Endothelial cell of umbilical vein (primary cell): ENCODE measurements around the gene CCDC190. TPM values are rescaled to one million over a fixed set of nuclear protein-coding genes. Genes with fewer than 3 reads are reported as not detected.

Source experiments
- BruUV-seq: library from RNA; stranded (reverse); fragments of 400-500 nt; replicated peaks from 2 replicates; lab custom pipeline; 2021; lab: Mats Ljungman, UMichigan
- CTCF ChIA-PET: fragments of 300-600, 350-600 bp; sonication (Branson Sonifier 250); formaldehyde crosslinking; loops from one replicate; lab custom pipeline; 2021; ENCODE audit warnings: antibody characterized with exemption, inconsistent platforms; lab: Charles Lee
- POLR2A ChIA-PET: fragments of 300-600, 350-600 bp; sonication (Branson Sonifier 250); formaldehyde crosslinking; loops from one replicate; lab custom pipeline; 2021; ENCODE audit warnings: antibody characterized with exemption, inconsistent platforms; lab: Charles Lee
- DNase-seq: peaks from one replicate; pipeline ENCODE4 v3.0.0-alpha.2; 2011; ENCODE audit warnings: low read depth, low spot score
- FAIRE-seq: peaks from 2 replicates; lab custom pipeline; 2011; peaks lifted over from hg19 to GRCh38; lab: Jason Lieb, UNC
- H2AFZ ChIP-seq: 2 replicates; pipeline ENCODE4 v1.6.0; 2012; ENCODE audit warnings: low read depth, low read length, control low read depth, inconsistent platforms
- H3K27ac ChIP-seq: 2 replicates; pipeline ENCODE4 v1.5.1; 2011; ENCODE audit warnings: low read depth, mild to moderate bottlenecking, control low read depth, low read length, moderate library complexity; ENCODE audit not compliant: insufficient read depth
- H3K27me3 ChIP-seq, 2 experiments: 2 replicates each; pipeline versions ENCODE4 v1.6.0 to v1.6.1; 2011; ENCODE audit warnings: low read length in 2 of 2, mixed read lengths in 1 of 2; ENCODE audit not compliant: control insufficient read depth in 2 of 2, insufficient read depth in 2 of 2
- H3K36me3 ChIP-seq, 2 experiments: 2 replicates in 1 of 2; 3 replicates in 1 of 2; pipeline ENCODE4 v1.5.1; 2011; ENCODE audit warnings: low read length in 2 of 2, mild to moderate bottlenecking in 1 of 2, moderate library complexity in 1 of 2; ENCODE audit not compliant: control insufficient read depth in 2 of 2, insufficient read depth in 2 of 2; ENCODE audit errors: extremely low read depth in 1 of 2
- H3K4me1 ChIP-seq: 3 replicates; pipeline ENCODE4 v1.5.1; 2011; ENCODE audit warnings: mild to moderate bottlenecking, low read length; ENCODE audit not compliant: control insufficient read depth, insufficient read depth; ENCODE audit errors: extremely low read depth
- H3K4me2 ChIP-seq: 2 replicates; pipeline ENCODE4 v1.6.1; 2011; ENCODE audit warnings: low read length, control low read depth, mixed read lengths; ENCODE audit not compliant: insufficient read depth
- H3K4me3 ChIP-seq, 3 experiments: fragments of 200-600 bp in 1 of 3; sonication (generic), shearing (Covaris generic) in 1 of 3; replicated peaks in 1 of 3; 2 replicates each; pipeline ENCODE4 v1.5.1; 2011 to 2016; ENCODE audit warnings: control low read depth in 3 of 3, low read length in 3 of 3, mild to moderate bottlenecking in 2 of 3, inconsistent platforms in 1 of 3, low read depth in 1 of 3, moderate library complexity in 1 of 3; ENCODE audit not compliant: insufficient read depth in 1 of 3
- H3K79me2 ChIP-seq: 2 replicates; pipeline ENCODE4 v1.6.0; 2012; ENCODE audit warnings: low read length, inconsistent platforms; ENCODE audit not compliant: control insufficient read depth, insufficient read depth
- H3K9ac ChIP-seq: replicated peaks from 2 replicates; pipeline ENCODE3; 2011; ENCODE audit warnings: low read length, control low read depth; ENCODE audit not compliant: insufficient read depth; ENCODE audit errors: extremely low read depth
- H3K9me1 ChIP-seq: replicated peaks from 3 replicates; pipeline ENCODE4 v1.6.0; 2011; ENCODE audit warnings: mild to moderate bottlenecking, low read length; ENCODE audit not compliant: control insufficient read depth, insufficient read depth; ENCODE audit errors: extremely low read depth
- H3K9me3 ChIP-seq: replicated peaks from 2 replicates; pipeline ENCODE4 v1.5.1; 2012; ENCODE audit warnings: low read length, inconsistent platforms; ENCODE audit not compliant: control insufficient read depth, insufficient read depth
- H4K20me1 ChIP-seq: replicated peaks from 2 replicates; pipeline ENCODE3; 2011; ENCODE audit warnings: mild to moderate bottlenecking, low read length; ENCODE audit not compliant: control insufficient read depth, insufficient read depth; ENCODE audit errors: extremely low read depth
- EZH2 ChIP-seq: IDR thresholded peaks from 2 replicates; pipeline ENCODE4 v1.6.1; 2012; ENCODE audit warnings: borderline replicate concordance, low read depth, mild to moderate bottlenecking, moderate library complexity, low read length, inconsistent platforms; ENCODE audit not compliant: severe bottlenecking
- FOS ChIP-seq: IDR thresholded peaks from 2 replicates; pipeline ENCODE4 v1.6.1; 2011; ENCODE audit warnings: mild to moderate bottlenecking, low read length, moderate library complexity, borderline replicate concordance; ENCODE audit not compliant: insufficient read depth
- GATA2 ChIP-seq: IDR thresholded peaks from 2 replicates; pipeline ENCODE4 v1.7.0; 2011; ENCODE audit warnings: low read depth, mild to moderate bottlenecking, moderate library complexity, mixed read lengths, low read length; ENCODE audit not compliant: insufficient read length, insufficient read depth
- JUN ChIP-seq: IDR thresholded peaks from 2 replicates; pipeline ENCODE4 v1.6.1; 2011; ENCODE audit warnings: borderline replicate concordance, low read depth; ENCODE audit not compliant: insufficient read length, insufficient read depth
- MYC ChIP-seq: IDR thresholded peaks from one replicate; pipeline ENCODE4 v1.6.1; 2011; ENCODE audit warnings: mild to moderate bottlenecking, low read depth, low read length
- POLR2A ChIP-seq: IDR thresholded peaks from 2 replicates; pipeline ENCODE4 v1.6.1; 2012; ENCODE audit warnings: low read depth, mild to moderate bottlenecking, control low read depth, low read length
- POLR2AphosphoS5 ChIP-seq: IDR thresholded peaks from 2 replicates; pipeline ENCODE4 v1.6.1; 2012; ENCODE audit warnings: low read depth, mild to moderate bottlenecking, control low read depth, low read length, moderate library complexity; ENCODE audit not compliant: insufficient read depth
- dilution Hi-C: fragments of 300-500 bp; cut with MboI; formaldehyde crosslinking; loops from one replicate; pipeline ENCODE4 v1.15.0; 2019; ENCODE audit warnings: low sequenced_read_pairs; ENCODE audit not compliant: extremely low pct_ligation_motif_present
- intact Hi-C: fragments of 100-400 bp; cut with micrococcal nuclease; formaldehyde crosslinking; loops from one replicate; pipeline ENCODE4 v1.10.0; 2022
- polyA plus RNA-seq, 4 experiments: library from polyadenylated mRNA; depleted of rRNA in 3 of 4; stranded (reverse) in 3 of 4; unstranded in 1 of 4; fragments of >200 nt; gene quantifications; 2 replicates each; pipeline versions ENCODE4 v1.2.1 to v1.2.3, GENCODE V29; 2011 to 2012; ENCODE audit warnings: missing spikeins in 1 of 4
- total RNA-seq: library from RNA; stranded (reverse); gene quantifications from 2 replicates; pipeline ENCODE4 v1.2.3, GENCODE V29; 2021
- TF ChIP-seq, protein P1 (sequence below): IDR thresholded peaks from 2 replicates; pipeline ENCODE4 v1.6.1; 2011; ENCODE audit not compliant: insufficient read depth, insufficient read length
- TF ChIP-seq, protein P2 (sequence below), 2 donors: IDR thresholded peaks; 1 replicate in 1 of 2; 2 replicates in 1 of 2; pipeline ENCODE4 v1.5.1; 2011; ENCODE audit warnings: low read length in 2 of 2, mild to moderate bottlenecking in 2 of 2, moderate library complexity in 2 of 2, control low read depth in 1 of 2, inconsistent platforms in 1 of 2, low read depth in 1 of 2; ENCODE audit not compliant: insufficient read depth in 1 of 2; ENCODE audit errors: extremely low read depth in 1 of 2

The CCDC190 gene
- total and polyA plus RNA-seq, 2 donors (not counting 3 experiments of a cell fraction or from before 2014, with no cell fraction given): 3.7 to 9.0 TPM

DNA sequence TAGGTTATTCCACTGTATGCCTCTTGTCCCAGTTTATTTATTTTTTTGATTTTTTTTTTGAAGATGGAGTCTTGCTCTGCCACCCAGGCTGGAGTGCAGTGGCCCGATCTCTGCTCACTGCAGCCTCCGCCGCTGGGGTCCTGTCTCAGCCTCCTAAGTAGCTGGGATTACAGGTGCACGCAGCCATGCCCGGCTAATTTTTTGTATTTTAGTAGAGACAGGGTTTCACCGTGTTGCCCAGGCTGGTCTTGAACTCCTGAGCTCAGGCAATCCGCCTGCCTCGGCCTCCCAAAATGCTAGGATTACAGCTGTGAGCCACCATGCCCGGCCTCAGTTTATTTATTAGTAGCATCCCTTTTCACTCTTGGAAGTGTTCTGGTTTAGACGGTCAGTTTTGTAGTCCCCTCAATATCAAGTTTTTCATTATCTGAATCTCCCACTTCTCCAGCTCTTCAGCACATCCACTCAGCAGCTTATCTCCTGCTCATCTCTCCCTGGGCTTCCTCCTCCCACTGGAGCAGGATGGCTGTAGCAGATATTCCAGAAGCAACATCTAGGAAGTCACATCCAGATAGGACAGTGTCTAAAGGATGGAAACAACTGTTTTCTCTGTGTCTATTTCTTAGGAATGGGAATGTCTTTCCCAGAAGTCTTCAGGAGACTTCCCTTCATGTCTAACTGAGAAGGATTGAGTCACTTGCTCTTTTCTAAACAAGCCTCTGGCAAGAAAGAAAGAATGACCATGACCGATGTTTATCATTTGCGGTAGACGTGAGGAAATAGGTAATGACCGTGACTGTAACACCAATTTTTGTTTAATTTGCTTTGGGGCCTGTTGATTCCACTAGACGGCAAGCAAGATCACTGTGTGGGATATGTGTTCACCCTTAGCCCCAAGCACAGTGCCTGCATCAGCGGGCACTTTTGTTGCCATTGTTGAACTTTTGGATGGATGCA is 14.4 kb downstream of the CCDC190 start:
- POLR2A ChIA-PET: no interaction called here
- dilution Hi-C loops (no loop called here), intact Hi-C loops (loop anchor here (10.0 kb wide), 1 partner anchor 688 kb away; no protein-coding TSS in a partner anchor)
- no peaks in the 10 kb centered on the region for H3K9me1 ChIP-seq
- DNase-seq: no peak
- H3K79me2 ChIP-seq: no peaks in the 10 kb centered on the region
- no peaks in the 10 kb centered on the region for H3K4me1 ChIP-seq
- no peak overlapping the region for H3K4me2 ChIP-seq
- no peaks in the 10 kb centered on the region for H4K20me1 ChIP-seq
- H2AFZ ChIP-seq: no peak overlapping the region
- CTCF ChIA-PET: interaction anchor here (0.6 to 4.7 kb wide), 14 partner anchors 18 to 1940 kb away, joined by 3 to 129 read pairs (median 3); partner anchors contain the start of genes RGS4 and RGS5
- H3K36me3 ChIP-seq: no peaks in the 10 kb centered on the region
- H3K27me3 ChIP-seq: no peaks in the 10 kb centered on the region
- no TSS peak for BruUV-seq
- TF ChIP-seq, protein P1, sequence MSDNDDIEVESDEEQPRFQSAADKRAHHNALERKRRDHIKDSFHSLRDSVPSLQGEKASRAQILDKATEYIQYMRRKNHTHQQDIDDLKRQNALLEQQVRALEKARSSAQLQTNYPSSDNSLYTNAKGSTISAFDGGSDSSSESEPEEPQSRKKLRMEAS: no peak
- TF ChIP-seq MYC: no peak
- no peak for TF ChIP-seq GATA2
- no peak for TF ChIP-seq EZH2
- TF ChIP-seq POLR2A: no peak
- TF ChIP-seq POLR2AphosphoS5: no peak
- TF ChIP-seq, protein P2, sequence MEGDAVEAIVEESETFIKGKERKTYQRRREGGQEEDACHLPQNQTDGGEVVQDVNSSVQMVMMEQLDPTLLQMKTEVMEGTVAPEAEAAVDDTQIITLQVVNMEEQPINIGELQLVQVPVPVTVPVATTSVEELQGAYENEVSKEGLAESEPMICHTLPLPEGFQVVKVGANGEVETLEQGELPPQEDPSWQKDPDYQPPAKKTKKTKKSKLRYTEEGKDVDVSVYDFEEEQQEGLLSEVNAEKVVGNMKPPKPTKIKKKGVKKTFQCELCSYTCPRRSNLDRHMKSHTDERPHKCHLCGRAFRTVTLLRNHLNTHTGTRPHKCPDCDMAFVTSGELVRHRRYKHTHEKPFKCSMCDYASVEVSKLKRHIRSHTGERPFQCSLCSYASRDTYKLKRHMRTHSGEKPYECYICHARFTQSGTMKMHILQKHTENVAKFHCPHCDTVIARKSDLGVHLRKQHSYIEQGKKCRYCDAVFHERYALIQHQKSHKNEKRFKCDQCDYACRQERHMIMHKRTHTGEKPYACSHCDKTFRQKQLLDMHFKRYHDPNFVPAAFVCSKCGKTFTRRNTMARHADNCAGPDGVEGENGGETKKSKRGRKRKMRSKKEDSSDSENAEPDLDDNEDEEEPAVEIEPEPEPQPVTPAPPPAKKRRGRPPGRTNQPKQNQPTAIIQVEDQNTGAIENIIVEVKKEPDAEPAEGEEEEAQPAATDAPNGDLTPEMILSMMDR (IDR thresholded peaks at IDR 0.05; ENCODE audit: extremely low read depth in 1 of 2, insufficient read depth in 1 of 2, low read depth in 1 of 2, low read length in 2 of 2): no peak
- TF ChIP-seq FOS: no peak
- no peak for TF ChIP-seq JUN
- no peak overlapping the region for H3K4me3 ChIP-seq
- H3K9ac ChIP-seq: no peak overlapping the region
- no peaks in the 10 kb centered on the region for H3K9me3 ChIP-seq
- no peak overlapping the region for H3K27ac ChIP-seq
- no peak for FAIRE-seq
